Tibial nerve (tissue), 4 donors: Measurements from ENCODE around the gene ZNF738.

Experiments used
- EP300 ChIP-seq, 2 donors: sonication (generic); formaldehyde crosslinking; IDR thresholded peaks; one replicate each; pipeline ENCODE4 v1.6.1; 2017; ENCODE audit warnings: antibody characterized with exemption in 2 of 2, mild to moderate bottlenecking in 1 of 2
- POLR2A ChIP-seq, 2 donors: fragments of 450-650 bp; IDR thresholded peaks; one replicate each; pipeline ENCODE4 v1.6.1; 2017; ENCODE audit warnings: antibody characterized with exemption in 2 of 2, mild to moderate bottlenecking in 2 of 2, moderate library complexity in 2 of 2
- TF ChIP-seq, protein P1 (sequence below), 5 experiments: fragments of 200-600 bp in 3 of 5; fragments of 450-650 bp in 2 of 5; sonication (generic) in 3 of 5; IDR thresholded peaks; one replicate each; pipeline ENCODE4 v1.5.1; 2016 to 2019; ENCODE audit warnings: antibody characterized with exemption in 5 of 5, mild to moderate bottlenecking in 3 of 5, moderate library complexity in 2 of 5

DNA sequence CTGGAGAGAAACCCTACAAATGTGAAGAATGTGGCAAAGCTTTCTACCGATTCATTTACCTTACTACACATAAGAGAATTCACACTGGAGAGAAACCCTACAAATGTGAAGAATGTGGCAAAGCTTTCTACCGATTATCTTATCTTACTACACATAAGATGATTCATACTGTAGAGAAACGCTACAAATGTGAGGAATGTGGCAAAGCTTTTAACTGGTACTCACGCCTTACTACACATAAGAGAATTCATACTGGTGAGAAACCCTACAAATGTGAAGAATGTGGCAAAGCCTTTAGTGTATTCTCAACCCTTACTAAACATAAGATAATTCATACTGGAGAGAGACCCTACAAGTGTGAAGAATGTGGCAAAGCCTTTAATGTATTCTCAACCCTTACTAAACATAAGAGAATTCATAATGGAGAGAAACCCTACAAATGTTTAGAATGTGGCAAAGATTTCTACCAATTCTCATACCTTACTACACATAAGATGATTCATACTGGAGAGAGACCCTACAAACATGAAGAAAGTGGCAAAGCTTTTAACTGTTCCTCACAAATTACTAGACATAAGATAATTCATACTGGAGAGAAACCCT, 25.3 kb downstream of the ZNF738 start:
- TF ChIP-seq, protein P1, sequence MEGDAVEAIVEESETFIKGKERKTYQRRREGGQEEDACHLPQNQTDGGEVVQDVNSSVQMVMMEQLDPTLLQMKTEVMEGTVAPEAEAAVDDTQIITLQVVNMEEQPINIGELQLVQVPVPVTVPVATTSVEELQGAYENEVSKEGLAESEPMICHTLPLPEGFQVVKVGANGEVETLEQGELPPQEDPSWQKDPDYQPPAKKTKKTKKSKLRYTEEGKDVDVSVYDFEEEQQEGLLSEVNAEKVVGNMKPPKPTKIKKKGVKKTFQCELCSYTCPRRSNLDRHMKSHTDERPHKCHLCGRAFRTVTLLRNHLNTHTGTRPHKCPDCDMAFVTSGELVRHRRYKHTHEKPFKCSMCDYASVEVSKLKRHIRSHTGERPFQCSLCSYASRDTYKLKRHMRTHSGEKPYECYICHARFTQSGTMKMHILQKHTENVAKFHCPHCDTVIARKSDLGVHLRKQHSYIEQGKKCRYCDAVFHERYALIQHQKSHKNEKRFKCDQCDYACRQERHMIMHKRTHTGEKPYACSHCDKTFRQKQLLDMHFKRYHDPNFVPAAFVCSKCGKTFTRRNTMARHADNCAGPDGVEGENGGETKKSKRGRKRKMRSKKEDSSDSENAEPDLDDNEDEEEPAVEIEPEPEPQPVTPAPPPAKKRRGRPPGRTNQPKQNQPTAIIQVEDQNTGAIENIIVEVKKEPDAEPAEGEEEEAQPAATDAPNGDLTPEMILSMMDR (IDR thresholded peaks at IDR 0.05) = no peak
- no peak for TF ChIP-seq POLR2A (IDR thresholded peaks at IDR 0.05)
- no peak for TF ChIP-seq EP300 (IDR thresholded peaks at IDR 0.05)
